HL-60/S4 treated with retinoic acid at 250 ng/mL for 4 days and 3 days (cell line): ENCODE results near the gene ZNF827.

Experiments used
- in situ Hi-C: fragments of 300-500 bp; cut with MboI; formaldehyde crosslinking; loops from 2 replicates; pipeline ENCODE4 v1.7.0; 2022; ENCODE audit warnings: low sequenced_read_pairs

Gene ZNF827

GRCh38 chr4:145938618-145939440 lies at the start of gene ZNF827:
TSS of gene ZNF827 (minus strand) at chr4:145938823. CDS start at chr4:145938407, 416 bp downstream.
- in situ Hi-C loops = no loop called here

DNA sequence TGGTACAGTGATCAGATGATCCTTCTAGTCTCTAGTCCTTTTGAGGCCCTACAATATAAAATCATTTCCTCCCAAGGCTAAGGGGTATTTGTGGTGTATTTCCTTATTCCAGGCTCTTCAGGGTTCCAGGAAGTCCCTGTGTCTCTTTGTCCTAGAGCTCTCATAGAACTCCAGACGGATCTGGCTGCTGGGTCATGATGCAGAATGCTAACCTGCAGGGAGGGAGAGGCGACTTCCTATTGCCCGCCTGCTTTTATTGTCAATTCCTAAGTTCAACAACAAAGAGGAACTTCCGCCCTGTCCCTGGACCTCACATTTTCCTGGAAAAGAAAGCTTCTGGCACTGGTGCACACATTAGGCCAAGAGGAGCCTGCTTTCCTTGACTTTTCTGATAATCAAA lies 45.9 kb upstream of the ZNF827 start:
- in situ Hi-C loops = no loop called here

- in situ Hi-C loops = no loop called here
Measured at GRCh38 chr4:145982791-145983190, 44.2 kb upstream of the ZNF827 start.

- in situ Hi-C loops = no loop called here
Measured at GRCh38 chr4:145979160-145979559, 40.5 kb upstream of the ZNF827 start.

- in situ Hi-C loops = no loop called here
Measured at GRCh38 chr4:145976680-145977079, 38.1 kb upstream of the ZNF827 start.

DNA sequence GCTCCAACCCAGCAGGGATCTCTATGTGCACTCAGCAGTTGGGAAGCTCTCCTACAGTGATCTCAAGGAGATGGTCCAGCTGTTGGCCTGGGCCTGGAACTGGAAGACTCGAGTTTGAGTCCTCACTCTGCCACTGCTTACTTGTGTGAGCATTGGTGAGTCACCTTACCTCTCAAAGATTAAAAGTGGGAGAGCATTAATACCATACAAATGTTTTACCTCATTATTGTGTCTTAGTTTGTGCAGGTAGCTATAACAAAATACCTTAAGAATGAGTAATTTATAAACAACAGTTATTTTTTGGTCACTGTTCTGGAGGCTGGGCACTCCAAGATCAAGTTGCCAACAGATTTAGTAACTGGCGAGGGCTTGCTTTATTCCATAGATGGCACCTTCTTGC lies 21.4 kb upstream of the ZNF827 start:
- in situ Hi-C loops = no loop called here

DNA sequence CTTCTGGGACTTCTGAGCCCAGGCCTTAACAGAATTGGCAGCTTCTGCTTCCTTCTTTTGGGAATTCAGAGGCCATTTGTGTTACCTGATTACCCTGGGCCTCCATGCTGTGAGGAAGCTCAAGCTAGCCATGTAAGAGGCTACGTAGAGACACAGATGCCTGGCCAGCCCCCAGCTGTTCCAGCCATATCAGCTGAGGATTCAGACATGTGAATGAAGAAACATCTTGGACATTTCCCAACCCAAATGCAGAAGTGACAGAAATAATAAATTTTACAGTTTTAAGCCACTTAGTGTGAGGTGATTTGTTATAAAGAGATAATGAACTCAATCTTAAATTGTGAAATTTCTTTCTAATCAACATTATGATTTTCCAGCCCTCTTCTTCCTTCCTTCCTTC lies 18.7 kb upstream of the ZNF827 start:
- in situ Hi-C loops = no loop called here

DNA sequence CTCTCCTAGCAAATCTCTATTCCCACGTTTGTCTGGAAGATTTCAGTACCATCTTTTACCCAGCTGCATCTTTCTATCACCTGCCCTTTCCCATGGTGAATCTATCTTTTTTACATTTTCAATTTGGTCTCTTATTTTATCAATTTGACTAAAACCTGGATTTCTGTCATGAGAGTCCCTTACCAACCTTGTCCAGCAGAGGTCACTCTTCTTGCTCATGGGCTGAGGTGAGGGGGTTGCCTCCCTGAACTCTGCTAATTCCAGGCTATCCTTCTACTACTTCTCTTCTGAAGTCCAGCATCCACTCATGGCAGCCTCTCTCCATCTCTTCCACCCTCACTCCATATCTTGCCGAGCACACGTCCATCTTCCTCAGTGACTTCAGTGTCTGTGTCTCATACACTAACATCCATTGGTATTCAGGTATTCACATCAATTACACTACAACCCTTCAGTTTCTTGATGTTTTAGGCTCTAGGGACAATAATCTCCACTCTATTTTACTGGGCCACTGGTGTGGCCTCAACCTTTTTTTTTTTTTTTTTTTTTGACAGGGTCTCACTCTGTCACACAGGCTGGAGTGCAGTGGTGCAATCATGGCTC lies 17.8 kb upstream of the ZNF827 start:
- in situ Hi-C loops = no loop called here

GRCh38 chr4:145954924-145955339 lies 16.3 kb upstream of the ZNF827 start:
- in situ Hi-C loops = no loop called here

- in situ Hi-C loops = no loop called here
Measured at GRCh38 chr4:145951931-145952330, 13.3 kb upstream of the ZNF827 start.

- in situ Hi-C loops = no loop called here
Measured at GRCh38 chr4:145945431-145946155, 7.0 kb upstream of the ZNF827 start.

DNA sequence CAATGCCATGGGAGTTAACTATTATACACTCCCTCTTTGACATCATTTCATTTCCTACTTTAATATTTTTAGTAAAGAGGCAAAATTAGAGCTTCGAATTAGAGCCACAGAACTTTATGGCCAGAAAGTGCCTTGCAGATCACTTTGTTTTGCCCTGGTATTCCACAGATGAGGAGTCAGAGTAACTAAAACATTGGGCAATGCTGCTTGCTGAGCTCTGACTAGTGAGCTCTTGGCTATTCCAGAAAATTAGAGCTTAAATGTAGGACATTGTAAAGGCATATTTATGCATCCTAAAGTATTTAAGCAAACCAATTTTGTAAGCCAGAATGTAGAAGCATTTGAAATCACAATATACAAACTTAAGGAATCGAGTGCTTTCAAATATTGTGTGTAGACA lies 6.3 kb upstream of the ZNF827 start:
- in situ Hi-C loops = no loop called here

DNA sequence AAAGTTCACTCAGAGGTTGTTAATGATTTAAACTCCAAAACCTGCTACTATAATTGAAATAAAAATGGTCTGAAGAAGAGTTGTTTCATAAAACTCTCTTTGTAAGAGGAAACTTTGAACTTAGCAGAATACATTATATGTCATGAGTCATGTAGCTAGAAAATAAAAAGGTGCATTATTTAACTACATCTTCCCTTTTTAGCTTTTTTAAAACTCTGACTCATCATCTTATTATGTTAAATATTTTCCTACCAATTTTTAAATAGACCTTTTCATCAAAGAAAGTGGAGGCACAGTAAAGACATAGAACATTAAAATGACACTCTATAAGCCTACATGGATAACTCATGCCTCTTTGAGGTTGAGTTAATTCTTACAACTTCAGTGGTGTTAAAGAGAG lies 1.2 kb upstream of the ZNF827 start:
- in situ Hi-C loops = no loop called here

DNA sequence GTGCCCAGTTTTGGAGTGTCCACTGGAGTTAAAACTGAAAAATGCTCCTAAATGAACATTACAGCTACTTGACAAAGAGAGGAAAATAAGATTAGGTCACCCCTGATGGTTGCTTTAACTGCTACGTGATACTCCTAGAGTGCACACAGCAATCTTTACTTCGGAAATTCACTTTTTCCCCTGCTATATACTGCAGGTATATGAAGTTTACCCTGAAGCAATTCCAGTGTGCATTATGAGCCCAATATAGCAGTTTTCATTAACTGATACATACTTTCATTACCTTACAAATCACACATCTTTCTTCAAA lies 773 bp upstream of the ZNF827 start:
- in situ Hi-C loops = no loop called here

DNA sequence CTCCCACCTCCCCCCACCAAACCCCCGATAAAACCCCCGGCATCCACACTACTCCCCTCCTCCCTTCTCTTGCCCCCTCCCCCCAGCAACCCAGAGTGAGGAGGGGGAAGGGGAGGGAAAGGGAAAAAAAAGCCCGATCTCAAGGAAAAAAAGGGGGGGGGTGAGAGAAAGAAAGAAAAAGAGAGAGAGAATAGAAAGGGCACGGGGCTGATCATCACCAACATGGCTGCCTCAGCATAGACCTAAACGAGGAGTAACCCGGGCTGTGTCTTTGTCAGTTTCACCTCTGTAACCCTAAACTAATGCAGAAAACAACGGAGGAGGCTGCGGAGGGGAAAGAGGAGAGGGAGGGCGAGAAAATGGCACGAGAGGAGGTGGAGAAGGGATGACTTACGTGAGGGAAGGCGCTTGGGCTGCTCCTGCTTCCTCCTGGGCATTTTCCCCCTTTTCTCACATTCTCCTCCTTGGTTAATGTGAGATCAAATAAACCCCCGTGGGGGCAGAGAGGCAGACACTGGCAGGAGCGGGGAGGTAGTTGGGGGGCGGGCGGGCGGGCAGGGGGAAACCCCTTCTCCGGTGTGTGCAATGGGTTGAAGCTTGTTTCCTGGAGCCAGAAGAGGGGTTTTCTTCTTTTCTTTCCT lies 532 bp downstream of the ZNF827 start:
- in situ Hi-C loops = no loop called here

DNA sequence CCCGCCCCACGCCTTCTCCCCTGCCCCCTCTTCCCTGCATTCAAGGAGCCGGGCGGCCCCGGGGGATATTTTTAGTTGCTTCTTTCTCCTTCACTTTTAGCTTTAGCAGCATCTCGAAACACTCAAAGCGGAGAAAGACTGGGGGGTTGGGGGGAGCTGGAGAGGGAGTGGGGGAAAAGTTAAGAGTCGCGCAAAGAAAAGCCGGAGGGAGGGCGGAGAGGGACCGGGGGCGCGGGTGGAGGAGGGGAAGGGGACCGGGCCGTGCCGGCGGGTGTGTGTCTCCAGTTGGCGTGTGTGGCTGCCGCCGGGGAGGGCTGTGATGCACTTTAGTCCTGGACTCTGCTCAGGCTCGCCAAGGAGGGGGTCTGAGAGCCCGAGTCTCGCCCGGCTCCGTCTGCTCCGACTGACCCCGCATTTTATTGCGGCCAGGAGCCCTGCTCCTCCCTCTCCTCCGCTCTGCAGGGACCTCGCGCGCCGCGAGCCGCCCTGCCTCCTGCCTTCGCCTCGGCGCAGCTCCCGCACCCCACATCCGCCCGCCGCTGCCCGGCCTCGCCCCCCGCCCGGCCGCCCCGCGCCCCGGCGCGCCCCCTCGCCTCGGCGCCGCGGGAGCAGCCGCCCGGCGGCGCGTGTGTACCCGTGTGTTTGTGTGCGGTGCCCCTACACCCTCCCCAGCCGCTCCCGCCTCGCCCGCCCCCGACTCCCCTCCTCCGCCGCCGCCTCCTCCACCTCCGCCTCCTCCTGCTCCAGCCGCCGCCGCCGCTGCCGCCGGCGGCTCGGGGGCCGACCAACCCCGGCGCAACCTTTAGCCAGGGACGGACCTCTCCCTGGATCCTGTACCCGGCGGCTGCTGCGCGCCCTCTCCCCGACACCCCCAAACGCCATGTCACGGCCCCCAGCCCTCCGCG lies 1.4 kb downstream of the ZNF827 start:
- in situ Hi-C loops = no loop called here

GRCh38 chr4:145936142-145936996 lies 2.3 kb downstream of the ZNF827 start:
- in situ Hi-C loops = no loop called here

- in situ Hi-C loops = no loop called here
Measured at GRCh38 chr4:145935253-145936141, 3.1 kb downstream of the ZNF827 start.
